Smooth muscle cell (in vitro differentiated cells): ENCODE results near the gene ROBO4. TPM values are rescaled to one million over a fixed set of nuclear protein-coding genes. Genes with fewer than 3 reads are reported as not detected.

Experiments used
- DNase-seq: peaks from one replicate; lab custom pipeline; 2025; ENCODE audit not compliant: unreplicated experiment; lab: John Stamatoyannopoulos, UW
- H2AFZ ChIP-seq: fragments of 200-600 bp; sonication (generic); 2 replicates; pipeline ENCODE4 v1.6.0; 2016; ENCODE audit warnings: antibody characterized with exemption, low read depth, mild to moderate bottlenecking
- H3F3A ChIP-seq: fragments of 200-600 bp; sonication (generic); 2 replicates; pipeline ENCODE4 v1.6.0; 2017; ENCODE audit warnings: antibody characterized with exemption, low read depth
- H3K27ac ChIP-seq: fragments of 200-600 bp; sonication (generic); 2 replicates; pipeline ENCODE4 v1.5.1; 2016; ENCODE audit warnings: low read depth, mild to moderate bottlenecking
- H3K27me3 ChIP-seq: fragments of 200-600 bp; sonication (generic); 2 replicates; pipeline ENCODE4 v1.6.1; 2016; ENCODE audit warnings: low read depth, mild to moderate bottlenecking
- H3K36me3 ChIP-seq: fragments of 200-600 bp; sonication (generic); 2 replicates; pipeline ENCODE4 v1.5.1; 2016; ENCODE audit warnings: low read depth
- H3K4me1 ChIP-seq: fragments of 200-600 bp; sonication (generic); 2 replicates; pipeline ENCODE4 v1.5.1; 2016; ENCODE audit warnings: low read depth
- H3K4me2 ChIP-seq: fragments of 200-600 bp; sonication (generic); 2 replicates; pipeline ENCODE4 v1.6.0; 2016; ENCODE audit warnings: mild to moderate bottlenecking
- H3K4me3 ChIP-seq: fragments of 200-600 bp; sonication (generic); 2 replicates; pipeline ENCODE4 v1.5.1; 2016; ENCODE audit warnings: mild to moderate bottlenecking
- H3K79me2 ChIP-seq: fragments of 200-600 bp; sonication (generic); 2 replicates; pipeline ENCODE4 v1.6.0; 2016; ENCODE audit warnings: low read depth, mild to moderate bottlenecking
- H3K9ac ChIP-seq: fragments of 200-600 bp; sonication (generic); 2 replicates; pipeline ENCODE4 v1.6.0; 2016; ENCODE audit warnings: low read depth
- H3K9me3 ChIP-seq: fragments of 200-600 bp; sonication (generic); replicated peaks from 2 replicates; pipeline ENCODE4 v1.5.1; 2016; ENCODE audit warnings: low read depth
- H4K20me1 ChIP-seq: fragments of 200-600 bp; sonication (generic); 2 replicates; pipeline ENCODE4 v1.6.0; 2016; ENCODE audit warnings: low read depth
- WGBS: methylation state at CpG from one replicate; pipeline ENCODE4 v1.1.7; 2016; ENCODE audit warnings: low lambda C conversion rate; 5-methylcytosine and 5-hydroxymethylcytosine counted together
- polyA plus RNA-seq: library from polyadenylated mRNA; unstranded; fragments of >200 nt; fragmentation: Nextera tagmentation; extraction: Ambion mirVana; gene quantifications from 2 replicates; pipeline ENCODE4 v1.2.1, GENCODE V29; 2016
- total RNA-seq: library from RNA; depleted of rRNA; stranded (reverse); fragments of >200 nt; gene quantifications from 2 replicates; pipeline ENCODE4 v1.2.3, GENCODE V29; 2014
- TF ChIP-seq, protein P1 (sequence below): fragments of 200-600 bp; sonication (generic); IDR thresholded peaks from 2 replicates; pipeline ENCODE4 v1.5.1; 2017; ENCODE audit warnings: borderline replicate concordance, mild to moderate bottlenecking, antibody characterized with exemption; ENCODE audit not compliant: insufficient read depth, poor library complexity, severe bottlenecking

The ROBO4 gene
- total and polyA plus RNA-seq, 2 experiments from 2014 or later: 0.40 TPM; not detected in 1

DNA sequence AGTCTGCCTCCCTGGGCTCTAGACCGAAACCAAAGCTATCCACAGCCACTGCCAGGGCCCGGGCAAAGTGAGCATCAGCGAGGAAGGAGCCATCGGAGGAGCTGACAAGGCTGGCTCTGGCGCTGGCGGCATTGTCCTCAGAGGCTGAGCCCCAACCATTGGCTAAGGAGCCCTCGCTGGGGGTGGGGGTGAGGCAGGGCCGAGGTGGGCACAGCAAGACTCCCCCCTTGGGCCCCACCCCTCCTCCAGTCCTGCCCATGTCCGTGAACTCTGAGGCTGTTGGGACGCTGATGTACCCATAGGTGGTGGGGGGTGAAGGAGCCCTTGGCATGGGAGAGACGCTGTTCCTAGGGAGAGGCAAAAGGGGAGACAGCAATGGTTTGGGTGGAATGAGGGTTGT, 11.2 kb downstream of the ROBO4 start:
- H3K4me3 ChIP-seq: no peak overlapping the region
- no peak overlapping the region for H3K4me2 ChIP-seq
- H3K9me3 ChIP-seq: no peaks in the 10 kb centered on the region
- WGBS: 86% methylated on average over 11 of the region's 11 CpGs
- no peaks in the 10 kb centered on the region for H4K20me1 ChIP-seq
- H3K27ac ChIP-seq: no peak overlapping the region
- TF ChIP-seq, protein P1, sequence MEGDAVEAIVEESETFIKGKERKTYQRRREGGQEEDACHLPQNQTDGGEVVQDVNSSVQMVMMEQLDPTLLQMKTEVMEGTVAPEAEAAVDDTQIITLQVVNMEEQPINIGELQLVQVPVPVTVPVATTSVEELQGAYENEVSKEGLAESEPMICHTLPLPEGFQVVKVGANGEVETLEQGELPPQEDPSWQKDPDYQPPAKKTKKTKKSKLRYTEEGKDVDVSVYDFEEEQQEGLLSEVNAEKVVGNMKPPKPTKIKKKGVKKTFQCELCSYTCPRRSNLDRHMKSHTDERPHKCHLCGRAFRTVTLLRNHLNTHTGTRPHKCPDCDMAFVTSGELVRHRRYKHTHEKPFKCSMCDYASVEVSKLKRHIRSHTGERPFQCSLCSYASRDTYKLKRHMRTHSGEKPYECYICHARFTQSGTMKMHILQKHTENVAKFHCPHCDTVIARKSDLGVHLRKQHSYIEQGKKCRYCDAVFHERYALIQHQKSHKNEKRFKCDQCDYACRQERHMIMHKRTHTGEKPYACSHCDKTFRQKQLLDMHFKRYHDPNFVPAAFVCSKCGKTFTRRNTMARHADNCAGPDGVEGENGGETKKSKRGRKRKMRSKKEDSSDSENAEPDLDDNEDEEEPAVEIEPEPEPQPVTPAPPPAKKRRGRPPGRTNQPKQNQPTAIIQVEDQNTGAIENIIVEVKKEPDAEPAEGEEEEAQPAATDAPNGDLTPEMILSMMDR: no peak
- no peak overlapping the region for H3K9ac ChIP-seq
- no peaks in the 10 kb centered on the region for H3K27me3 ChIP-seq
- no peaks in the 10 kb centered on the region for H3F3A ChIP-seq
- H2AFZ ChIP-seq: no peak overlapping the region
- no peaks in the 10 kb centered on the region for H3K79me2 ChIP-seq
- no peak for DNase-seq
- H3K36me3 ChIP-seq: no peaks in the 10 kb centered on the region
- no peaks in the 10 kb centered on the region for H3K4me1 ChIP-seq

GRCh38 chr11:124884869-124885479, 12.7 kb downstream of the ROBO4 start:
- no peak overlapping the region for H3K4me2 ChIP-seq
- TF ChIP-seq, protein P1: no peak
- no peaks in the 10 kb centered on the region for H3K27me3 ChIP-seq
- H2AFZ ChIP-seq: no peak overlapping the region
- no peaks in the 10 kb centered on the region for H4K20me1 ChIP-seq
- H3K36me3 ChIP-seq: no peaks in the 10 kb centered on the region
- no peaks in the 10 kb centered on the region for H3K9me3 ChIP-seq
- H3K79me2 ChIP-seq: no peaks in the 10 kb centered on the region
- H3K4me1 ChIP-seq: no peaks in the 10 kb centered on the region
- no peak overlapping the region for H3K27ac ChIP-seq
- WGBS: 69% methylated on average over 5 of the region's 5 CpGs
- H3F3A ChIP-seq: no peaks in the 10 kb centered on the region
- no peak overlapping the region for H3K9ac ChIP-seq
- no peak for DNase-seq
- no peak overlapping the region for H3K4me3 ChIP-seq

- no peak overlapping the region for H2AFZ ChIP-seq
- no peaks in the 10 kb centered on the region for H3K27me3 ChIP-seq
- no peaks in the 10 kb centered on the region for H3K36me3 ChIP-seq
Observed at GRCh38 chr11:124884340-124884739, 13.3 kb downstream of the ROBO4 start.

More at GRCh38 chr11:124884340-124884739, 13.3 kb downstream of the ROBO4 start:
- Histone ChIP-seq H3K4me2 (no peak overlapping the region), H3K79me2 (no peaks in the 10 kb centered on the region), H3K9ac (no peak overlapping the region), H3K27ac (no peak overlapping the region), H3F3A (no peaks in the 10 kb centered on the region), H3K4me3 (no peak overlapping the region), H4K20me1 (no peaks in the 10 kb centered on the region), H3K9me3 (no peaks in the 10 kb centered on the region), H3K4me1 (no peaks in the 10 kb centered on the region)
- TF ChIP-seq, protein P1: no peak
- DNase-seq: no peak
- WGBS: 92% methylated on average over 1 of the region's 1 CpG
